Fibroblast of mammary gland (primary cell): ENCODE results near the gene KIF11.
A peak's percentile ranks its signal among the peaks of the same experiment; 100 is the strongest.

Source experiments
- DNase-seq: peaks from one replicate; pipeline ENCODE4 v3.0.0-alpha.2; 2010; ENCODE audit warnings: low read depth
- H3K4me3 ChIP-seq: 2 replicates; pipeline ENCODE4 v1.5.1; 2011; ENCODE audit warnings: low read depth, mild to moderate bottlenecking, low read length, moderate library complexity; ENCODE audit not compliant: control insufficient read depth
- TF ChIP-seq, protein P1 (sequence below): conservative IDR thresholded peaks from 2 replicates; pipeline ENCODE4 v1.5.1; 2011; ENCODE audit warnings: low read depth, low read length, inconsistent platforms; ENCODE audit not compliant: control insufficient read depth, insufficient read depth

Gene KIF11

DNA sequence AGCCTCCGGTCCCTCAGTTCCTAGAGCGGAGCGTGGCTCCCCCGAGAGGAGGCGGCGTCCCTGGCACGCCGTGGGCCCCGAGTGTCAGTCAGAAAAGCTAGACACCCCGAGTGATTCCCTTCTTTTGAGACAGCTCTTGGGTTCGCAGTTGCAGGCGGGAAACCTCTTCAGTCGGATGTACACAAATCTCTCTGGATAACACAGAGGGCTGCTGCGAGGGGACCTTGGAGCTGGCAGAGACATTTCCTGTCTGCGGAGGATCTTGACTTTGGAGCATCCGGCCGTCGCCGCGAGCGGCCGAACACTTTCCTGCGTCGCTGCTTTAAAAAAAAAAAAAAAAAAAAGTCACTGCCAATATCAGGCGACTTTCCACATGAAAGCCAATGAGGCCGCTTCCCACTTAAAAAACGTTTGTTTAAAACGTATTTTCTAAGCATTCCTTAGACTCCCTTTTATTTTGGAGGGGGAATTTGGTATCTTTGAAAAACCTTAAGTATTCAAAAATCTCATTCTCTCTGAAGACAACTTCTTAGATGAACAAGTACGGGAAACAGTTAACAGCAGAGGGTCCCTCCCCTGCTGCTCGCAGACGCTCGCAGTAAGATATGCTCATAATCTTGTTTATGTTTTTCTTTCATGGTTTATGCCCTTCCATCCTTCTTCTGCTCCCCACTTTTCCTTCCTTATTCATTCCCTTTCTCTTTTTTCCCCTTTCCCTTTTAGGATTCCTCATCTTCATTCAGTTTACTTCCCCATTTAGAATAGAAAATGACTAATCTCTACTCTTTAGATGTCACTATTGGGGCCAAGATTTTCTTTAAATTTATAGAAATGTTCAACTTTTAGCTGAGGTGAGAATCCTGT lies 106.8 kb downstream of the KIF11 start:
- peak; percentile 43 for DNase-seq
- peak overlapping the region; percentile 54 for H3K4me3 ChIP-seq

DNA sequence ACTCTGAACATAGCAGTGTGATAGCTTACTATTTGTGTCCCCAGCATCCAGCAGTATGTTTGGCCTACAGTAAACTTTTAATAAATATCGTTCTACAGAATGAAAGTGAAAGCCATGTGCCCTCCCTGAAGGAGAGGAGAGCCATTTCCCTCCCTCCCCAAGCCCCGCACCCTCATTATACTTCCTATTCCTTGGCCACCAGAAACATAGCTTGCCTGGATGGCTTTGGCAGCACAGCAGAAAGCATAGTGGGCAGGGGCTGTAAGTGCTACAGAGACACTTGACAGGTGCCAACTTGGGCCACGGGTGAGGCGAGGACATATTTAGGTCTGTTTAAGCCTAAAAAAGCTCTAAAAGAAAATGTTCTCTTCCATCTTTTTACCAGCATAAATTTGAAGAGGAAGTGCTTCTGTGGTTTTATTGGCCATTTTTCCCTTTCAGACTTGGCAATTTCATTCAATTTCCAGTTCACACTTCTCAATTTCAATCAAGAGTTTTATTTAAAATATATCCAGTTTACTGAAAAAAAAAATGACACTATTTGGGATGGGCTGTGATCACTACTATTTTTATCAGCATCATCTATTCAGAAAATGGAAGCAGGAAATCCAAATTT lies 109.5 kb downstream of the KIF11 start:
- TF ChIP-seq, protein P1, sequence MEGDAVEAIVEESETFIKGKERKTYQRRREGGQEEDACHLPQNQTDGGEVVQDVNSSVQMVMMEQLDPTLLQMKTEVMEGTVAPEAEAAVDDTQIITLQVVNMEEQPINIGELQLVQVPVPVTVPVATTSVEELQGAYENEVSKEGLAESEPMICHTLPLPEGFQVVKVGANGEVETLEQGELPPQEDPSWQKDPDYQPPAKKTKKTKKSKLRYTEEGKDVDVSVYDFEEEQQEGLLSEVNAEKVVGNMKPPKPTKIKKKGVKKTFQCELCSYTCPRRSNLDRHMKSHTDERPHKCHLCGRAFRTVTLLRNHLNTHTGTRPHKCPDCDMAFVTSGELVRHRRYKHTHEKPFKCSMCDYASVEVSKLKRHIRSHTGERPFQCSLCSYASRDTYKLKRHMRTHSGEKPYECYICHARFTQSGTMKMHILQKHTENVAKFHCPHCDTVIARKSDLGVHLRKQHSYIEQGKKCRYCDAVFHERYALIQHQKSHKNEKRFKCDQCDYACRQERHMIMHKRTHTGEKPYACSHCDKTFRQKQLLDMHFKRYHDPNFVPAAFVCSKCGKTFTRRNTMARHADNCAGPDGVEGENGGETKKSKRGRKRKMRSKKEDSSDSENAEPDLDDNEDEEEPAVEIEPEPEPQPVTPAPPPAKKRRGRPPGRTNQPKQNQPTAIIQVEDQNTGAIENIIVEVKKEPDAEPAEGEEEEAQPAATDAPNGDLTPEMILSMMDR: no peak
- H3K4me3 ChIP-seq: no peak overlapping the region
- DNase-seq: no peak

More for the DNA sequence above, 106.8 kb downstream of the KIF11 start:
- TF ChIP-seq, protein P1: no peak
